Inferior parietal cortex (tissue), 1 donor: ENCODE data around the gene SESN2.
A peak's percentile ranks its signal among the peaks of the same experiment; 100 is the strongest.

ENCODE experiments used
- DNase-seq: peaks from one replicate; pipeline ENCODE4 v3.0.0-alpha.2; 2016; ENCODE audit errors: extremely low spot score

Gene SESN2, protein sequence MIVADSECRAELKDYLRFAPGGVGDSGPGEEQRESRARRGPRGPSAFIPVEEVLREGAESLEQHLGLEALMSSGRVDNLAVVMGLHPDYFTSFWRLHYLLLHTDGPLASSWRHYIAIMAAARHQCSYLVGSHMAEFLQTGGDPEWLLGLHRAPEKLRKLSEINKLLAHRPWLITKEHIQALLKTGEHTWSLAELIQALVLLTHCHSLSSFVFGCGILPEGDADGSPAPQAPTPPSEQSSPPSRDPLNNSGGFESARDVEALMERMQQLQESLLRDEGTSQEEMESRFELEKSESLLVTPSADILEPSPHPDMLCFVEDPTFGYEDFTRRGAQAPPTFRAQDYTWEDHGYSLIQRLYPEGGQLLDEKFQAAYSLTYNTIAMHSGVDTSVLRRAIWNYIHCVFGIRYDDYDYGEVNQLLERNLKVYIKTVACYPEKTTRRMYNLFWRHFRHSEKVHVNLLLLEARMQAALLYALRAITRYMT

DNA sequence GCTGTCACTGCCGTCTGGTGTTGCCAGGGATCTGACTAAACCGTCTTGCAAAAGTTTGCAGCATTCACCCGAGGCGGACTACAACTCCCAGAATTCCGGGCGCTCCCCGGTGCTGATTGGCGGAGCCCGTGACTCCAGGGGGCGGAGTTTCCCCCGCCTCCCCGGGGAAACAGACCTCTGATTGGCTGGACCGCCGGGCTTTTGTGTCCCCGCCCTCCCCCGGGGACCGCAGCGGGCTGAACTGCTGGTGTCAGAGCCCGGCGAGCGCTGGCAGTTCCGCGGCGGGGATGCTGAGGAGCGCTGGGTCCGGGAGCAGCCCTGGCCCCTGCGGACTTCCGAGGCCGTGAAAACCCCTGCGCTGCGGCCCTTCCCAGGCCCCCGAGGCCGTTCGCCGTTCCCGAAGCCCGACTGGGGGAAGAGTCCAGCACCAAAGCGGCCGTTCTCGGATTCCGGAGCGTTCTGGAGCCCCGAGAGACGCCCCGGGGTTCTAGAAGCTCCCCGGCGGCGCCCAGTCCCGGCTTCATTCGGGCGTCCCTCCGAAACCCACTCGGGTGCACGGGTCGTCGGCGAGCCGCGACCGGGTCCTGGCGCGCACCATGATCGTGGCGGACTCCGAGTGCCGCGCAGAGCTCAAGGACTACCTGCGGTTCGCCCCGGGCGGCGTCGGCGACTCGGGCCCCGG, at the start of gene SESN2:
Gene SESN2, plus strand, starts transcription at position 267 of the 682 bp plus-strand sequence. Its CDS starts 330 bp downstream, at position 597.
- DNase-seq = peak; percentile 99

DNA sequence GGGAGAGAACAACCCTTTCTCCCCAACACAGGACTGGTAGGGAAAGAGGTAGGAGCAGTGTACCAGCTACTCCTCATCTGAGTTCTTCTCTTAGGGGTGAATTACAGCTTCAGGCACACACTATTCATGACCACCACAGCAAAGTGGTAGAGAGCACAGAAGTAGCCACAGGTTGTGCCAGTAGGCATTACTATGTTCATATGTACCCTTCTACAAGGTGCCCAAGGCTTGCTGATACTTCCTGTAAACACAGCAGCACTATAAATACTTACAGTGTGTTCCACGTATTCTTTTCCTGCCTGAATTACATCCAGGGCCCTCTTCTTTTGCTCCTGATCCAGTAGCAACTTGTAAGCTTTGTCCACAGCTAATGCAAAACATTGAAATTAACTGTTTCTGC, 49.6 kb upstream of the SESN2 start:
- no peak for DNase-seq

DNA sequence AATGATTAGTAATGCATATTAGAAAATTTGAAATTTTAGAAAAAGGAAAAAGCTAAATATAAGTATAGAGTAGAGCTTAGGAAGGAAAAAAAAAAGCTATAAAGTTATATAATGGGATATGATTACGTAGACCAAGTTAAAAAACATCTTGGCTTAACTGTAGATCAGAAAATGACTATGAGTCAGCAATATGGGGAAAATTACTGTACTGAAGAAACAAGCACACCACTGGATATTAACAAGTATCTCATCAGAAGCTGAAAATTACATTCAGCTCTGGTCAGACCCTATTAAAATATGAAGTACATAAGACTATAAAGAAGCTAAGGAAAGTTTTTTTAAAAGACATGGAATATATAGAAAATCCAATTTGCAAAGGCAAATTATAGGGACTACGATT, 46.0 kb upstream of the SESN2 start:
- no peak for DNase-seq

DNA sequence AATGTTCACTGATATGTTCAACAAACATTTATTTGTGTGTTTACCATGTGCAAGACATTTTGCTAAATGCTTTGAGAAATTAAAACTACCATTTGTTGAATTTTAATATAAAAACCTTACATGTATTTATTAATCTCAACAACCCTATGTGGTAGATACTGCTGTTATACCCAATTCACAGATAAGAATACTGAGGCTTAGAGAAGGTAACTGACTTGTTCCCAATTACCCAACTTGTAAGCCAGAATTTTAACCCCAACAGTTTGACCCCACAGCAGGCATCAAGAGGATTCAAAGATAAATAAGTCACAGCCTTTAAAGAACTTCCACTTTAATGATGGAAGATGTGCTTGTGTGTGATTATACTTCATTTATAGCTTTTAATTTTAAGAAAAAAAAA, 30.2 kb upstream of the SESN2 start:
- DNase-seq = no peak

DNA sequence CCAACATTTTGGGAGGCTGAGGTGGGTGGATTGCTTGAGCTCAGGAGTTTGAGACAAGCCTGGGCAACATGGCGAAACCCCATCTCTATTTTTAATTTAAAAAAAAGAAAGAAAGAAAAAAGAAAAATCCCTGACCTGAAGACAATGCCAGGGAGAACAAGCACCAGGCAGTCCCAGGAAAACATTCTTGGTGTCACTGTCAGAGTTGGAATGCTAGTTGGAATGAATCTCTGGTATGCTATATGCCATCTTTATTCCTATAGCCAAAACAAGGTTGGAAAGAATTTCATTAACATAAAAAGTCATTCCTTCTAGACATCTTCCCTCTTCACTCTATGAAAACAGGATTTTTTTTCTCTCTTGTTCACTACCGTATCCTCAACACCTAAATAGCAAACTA, 29.3 kb upstream of the SESN2 start:
- no peak for DNase-seq

DNA sequence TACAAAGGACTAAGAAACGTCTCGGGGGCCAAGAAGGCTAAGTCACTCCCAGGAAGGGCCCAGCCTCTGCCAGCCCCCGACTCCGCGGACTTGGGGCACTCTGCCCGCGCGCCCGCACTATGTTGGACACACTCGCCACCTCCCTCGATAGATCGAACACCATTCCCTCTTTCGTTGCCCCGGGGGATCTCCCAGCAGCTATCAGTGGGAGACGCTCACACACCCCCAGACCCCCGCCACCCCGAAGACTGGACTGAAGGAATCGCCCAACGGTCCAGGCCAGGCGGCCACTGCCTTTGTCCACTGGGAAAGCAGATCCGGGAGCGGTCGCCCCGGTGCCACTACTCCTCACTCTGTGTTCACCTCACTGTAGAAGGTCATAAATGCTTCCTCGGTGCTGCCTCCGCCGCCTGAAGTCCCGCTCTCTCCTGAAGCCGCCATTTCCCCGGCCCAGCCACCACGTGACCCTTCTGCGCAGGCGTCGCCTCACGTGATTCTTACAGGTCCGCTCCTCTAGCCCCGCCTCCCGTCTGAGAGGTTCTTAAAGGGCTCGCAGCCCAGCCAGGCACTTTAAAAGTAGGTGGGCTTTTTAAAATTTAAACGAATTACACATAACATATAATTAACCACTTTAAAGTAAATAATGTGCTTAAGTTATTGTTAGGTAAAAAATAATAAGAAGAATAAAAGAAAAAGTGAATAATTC, 26.6 kb upstream of the SESN2 start, which contains the start of gene DNAJC8:
Gene DNAJC8, minus strand, starts transcription at position 472 of the 706 bp plus-strand sequence. Its CDS starts 31 bp downstream, at position 441.
- DNase-seq = peak; percentile 96

DNA sequence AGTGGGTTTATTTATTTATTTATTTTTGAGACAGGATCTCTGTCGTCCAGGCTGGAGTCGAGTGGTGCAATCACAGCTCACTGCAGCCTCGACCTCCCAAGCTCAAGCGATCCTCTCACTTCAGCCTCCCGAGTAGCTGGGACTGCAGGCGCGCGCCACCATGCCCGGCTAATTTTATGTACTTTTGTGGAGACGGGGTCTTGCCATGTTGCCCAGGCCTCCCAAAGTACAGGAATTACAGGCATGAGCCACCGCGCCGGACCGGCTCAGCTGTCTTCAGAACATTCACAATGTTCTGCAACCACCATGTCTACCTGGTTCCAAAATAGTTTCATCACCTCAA, 26.1 kb upstream of the SESN2 start:
- no peak for DNase-seq

DNA sequence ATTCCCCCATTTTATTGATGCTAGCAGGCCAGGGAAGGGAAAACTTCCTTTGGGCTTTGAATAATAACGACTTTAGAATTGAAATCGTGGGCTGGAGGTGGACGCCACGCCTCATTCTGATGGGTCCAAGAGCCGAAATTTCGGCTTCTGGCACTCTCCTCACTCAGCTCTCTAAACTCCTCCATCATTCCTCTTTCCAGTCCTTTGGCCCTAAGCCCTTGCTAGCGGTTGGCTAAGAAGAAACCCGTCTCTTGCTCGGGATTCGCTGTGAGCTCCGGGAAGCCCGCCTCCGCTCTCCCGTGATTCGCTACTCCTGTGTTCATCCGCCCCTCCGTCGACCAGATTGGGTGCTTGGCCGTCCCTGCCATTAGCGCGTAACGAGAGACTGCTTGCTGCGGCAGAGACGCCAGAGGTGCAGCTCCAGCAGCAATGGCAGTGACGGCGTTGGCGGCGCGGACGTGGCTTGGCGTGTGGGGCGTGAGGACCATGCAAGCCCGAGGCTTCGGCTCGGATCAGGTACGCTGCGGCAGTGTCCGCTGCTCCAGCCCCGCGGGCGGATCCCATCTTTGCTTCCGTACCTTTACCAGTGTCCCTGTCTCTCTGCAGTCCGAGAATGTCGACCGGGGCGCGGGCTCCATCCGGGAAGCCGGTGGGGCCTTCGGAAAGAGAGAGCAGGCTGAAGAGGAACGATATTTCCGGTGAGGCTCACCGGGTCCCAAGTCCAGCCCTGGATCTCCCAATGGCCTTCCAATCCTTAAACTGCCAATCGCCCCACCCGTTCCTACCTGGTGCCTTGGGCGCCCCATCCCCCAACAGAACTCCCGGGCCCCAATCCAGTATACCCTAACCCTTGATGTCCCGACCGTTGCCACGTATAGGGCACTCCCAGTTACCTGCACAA, 23.3 kb upstream of the SESN2 start, which contains the start of gene ATP5IF1:
Gene ATP5IF1, plus strand, starts transcription at position 370 of the 901 bp plus-strand sequence. Its CDS starts 60 bp downstream, at position 430.
- peak; percentile 100 for DNase-seq

DNA sequence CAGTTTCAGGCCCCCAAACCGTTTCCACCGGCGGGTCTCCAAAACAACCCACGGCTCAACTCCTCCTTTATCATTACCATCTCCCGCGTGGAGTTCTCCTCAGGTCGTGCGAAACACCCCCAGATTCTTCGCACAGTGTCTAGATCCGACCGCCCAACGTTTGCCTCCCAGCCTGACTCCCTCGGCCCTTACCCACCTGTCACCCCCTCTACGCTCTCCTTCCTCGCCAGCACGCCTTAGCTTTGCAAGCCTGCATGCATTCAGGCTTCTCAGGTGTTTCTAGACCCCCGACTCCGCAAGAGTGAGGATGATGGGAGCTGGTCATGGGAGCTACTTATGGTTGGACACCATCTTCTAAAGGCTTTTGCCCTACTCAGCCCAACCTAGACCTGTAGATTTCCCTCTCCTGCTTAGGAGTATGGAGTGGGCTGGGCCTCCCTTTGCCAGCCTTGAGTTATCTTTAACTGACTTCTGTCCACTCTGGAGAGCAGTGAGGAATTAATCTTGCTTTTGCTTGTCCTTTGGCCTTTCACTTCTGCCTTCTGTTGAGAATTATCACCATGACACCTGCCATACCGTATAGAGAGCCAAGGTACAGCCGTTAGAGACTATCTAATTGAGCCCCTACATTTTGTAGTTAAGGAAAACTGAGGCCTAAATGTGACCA, 22.5 kb upstream of the SESN2 start:
- no peak for DNase-seq

DNA sequence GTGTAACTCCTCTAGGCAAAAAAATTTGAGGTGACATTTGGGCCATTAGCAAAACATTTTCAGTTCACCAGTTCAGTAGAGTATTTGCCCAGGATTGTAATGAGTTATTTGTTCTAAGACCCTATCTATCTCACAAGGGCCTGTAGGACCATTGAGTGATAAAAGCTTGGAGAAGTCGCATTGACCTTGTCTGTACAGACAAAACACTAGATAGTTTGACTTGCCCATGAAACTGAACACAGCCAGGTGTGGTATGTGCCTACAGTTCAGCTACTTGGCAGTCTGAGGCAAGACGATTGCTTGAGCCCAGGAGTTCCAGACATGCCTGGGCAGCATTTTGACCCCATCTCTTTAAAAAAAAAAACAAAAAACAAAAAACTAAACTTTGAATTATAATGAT, 20.3 kb upstream of the SESN2 start:
- DNase-seq = no peak

DNA sequence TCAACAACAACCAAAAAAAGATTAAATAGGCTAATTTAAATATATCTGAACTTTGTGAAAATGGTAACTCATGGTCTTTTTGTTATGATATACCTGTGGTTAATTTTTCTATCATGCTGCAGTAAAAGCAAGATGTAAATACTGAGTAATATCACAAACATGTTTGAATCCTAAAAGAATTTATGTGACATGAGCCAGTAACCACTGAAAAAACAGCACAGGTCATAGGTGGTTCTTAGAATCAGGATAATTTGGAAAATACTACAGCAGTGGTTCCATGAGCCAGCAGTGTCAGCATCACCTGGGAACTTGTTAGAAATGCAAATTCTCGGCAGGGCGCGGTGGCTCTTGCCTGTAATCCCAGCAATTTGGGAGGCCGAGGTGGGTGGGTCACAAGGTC, 19.3 kb upstream of the SESN2 start:
- DNase-seq = no peak

DNA sequence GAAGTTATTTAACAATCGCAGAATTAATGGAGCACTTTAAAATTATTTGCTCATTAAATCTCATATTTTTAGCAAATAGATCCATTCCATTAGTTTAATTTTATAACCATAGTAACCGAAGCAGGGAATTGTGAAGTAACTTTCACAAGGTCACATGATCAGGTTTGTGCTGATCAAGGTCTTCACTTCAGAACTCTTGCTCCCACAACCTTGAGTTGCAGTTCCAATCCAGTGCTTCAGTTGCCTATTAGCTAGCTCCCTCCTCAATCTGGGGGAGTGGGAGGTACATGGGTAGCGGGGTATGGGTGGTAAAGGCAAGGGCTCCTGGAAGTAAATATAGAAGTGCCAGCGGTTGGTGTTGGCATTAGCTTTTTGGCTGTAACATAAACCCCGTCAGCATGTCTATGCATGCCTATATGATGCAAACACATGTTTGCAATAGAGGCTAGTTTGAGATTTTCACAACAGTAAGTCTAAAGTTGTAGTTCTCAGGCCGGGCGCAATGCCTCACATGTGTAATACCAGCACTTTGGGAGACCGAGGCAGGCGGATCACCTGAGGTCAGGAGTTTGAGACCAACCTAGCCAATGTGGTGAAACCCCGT, 17.6 kb upstream of the SESN2 start:
- no peak for DNase-seq

DNA sequence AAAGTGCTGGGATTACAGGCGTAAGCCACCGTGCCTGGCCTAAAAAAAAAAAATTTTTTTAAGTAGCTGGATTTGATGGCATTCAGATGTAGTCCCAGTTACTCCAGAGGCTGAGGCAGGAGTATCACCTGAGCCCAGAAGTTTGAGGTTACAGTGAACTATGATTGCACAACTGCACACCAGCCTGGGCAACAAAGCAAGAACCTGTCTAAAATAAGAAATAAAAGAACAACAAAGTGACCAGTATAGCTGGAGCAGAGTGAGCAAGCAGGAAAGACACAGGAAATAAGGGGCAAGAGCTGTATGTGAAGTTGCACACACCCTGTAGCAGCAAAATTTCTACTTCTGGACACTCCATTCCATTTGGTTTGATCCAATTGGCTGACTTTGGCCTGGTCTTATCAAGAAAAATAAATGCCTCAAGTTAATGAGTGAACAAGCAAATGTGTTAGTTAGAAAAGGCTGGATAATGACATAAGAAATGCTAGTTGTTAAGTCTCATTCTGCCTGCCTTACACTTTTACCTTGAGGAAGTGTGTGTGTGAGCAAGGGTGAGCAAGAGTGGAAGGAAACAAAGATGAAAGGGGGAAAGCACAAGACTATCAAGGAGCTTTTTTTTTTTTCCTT, 15.5 kb upstream of the SESN2 start:
- no peak for DNase-seq

DNA sequence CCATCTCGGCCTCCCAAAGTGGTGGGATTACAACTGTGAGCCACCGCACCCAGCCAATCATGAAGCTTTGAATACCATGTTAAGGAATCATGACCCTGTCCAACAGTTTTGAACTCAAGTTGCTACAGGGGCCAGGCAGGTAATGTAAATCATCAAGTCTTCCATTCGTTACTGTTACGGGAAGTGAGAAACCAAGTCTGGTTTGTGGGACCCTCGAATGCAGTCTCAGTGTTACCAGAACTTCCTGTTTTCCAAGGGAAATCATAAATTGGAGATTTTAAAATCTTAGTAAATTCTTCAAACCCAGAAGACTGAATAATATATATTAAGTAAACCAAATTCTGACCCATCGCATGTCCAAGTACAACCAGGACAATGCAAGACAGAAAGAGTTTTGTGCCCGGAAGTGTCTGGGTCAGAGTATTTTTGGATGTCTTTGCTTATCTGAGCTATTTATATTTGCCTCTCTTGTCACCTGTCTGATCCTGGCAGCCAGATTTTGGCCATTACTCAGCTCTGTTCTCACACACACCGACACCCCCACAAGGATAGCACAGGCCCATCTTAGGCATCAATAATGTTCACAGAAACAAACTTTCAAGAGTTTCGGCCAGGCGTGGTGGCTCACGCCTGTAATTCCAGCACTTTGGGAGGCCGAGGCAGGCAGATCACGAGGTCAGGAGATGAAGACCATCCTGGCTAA, 14.6 kb upstream of the SESN2 start:
- no peak for DNase-seq

DNA sequence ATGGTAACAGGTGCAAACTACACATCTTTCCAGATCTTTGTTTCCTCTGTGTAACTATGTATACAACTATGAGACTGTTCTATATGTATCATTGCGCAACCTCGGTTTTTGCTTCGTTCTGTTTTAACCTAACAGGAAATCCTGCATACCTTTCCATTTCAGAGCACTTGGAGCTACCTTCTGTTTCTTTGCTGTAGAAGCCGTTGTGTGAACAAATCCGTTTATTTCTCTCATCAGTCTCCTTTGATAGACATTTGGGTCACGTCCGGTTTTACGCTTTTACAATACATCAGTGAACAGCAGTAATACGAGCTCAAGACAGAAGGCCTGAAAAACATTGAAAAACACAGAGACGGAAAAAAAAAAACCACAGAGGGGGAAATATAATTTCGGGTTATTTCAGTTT, 12.9 kb upstream of the SESN2 start:
- no peak for DNase-seq

DNA sequence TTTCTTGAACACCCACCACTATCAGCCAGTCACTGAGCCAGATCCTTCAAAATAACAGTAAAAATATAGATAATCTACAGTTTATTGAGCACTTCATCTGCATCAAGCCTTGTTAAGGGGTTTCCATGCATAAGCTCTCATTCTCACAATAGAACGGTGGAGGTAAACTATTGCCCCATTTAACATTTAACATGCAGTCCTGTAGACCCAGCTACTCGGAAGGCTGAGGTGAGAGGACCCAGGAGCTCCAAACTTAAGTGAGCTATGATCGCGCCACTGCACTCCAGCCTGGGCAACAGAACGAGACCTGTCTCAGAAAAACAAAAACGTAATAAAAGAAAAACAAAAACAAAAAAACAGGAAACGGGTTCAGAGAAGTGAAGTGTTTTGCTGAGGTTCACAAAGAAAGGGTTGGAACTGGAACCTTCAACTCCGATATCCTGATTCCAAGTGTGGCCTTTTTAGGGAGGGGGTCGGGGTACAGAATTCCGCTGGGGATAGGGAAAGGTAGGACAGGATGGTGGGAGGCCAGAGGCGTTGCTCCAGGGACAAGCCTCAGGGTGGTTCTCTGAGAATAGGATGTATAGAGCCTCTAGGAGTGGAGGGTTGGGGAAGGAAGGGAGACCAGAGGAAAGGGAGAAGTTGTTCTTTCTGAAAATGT, 11.6 kb upstream of the SESN2 start:
- no peak for DNase-seq

DNA sequence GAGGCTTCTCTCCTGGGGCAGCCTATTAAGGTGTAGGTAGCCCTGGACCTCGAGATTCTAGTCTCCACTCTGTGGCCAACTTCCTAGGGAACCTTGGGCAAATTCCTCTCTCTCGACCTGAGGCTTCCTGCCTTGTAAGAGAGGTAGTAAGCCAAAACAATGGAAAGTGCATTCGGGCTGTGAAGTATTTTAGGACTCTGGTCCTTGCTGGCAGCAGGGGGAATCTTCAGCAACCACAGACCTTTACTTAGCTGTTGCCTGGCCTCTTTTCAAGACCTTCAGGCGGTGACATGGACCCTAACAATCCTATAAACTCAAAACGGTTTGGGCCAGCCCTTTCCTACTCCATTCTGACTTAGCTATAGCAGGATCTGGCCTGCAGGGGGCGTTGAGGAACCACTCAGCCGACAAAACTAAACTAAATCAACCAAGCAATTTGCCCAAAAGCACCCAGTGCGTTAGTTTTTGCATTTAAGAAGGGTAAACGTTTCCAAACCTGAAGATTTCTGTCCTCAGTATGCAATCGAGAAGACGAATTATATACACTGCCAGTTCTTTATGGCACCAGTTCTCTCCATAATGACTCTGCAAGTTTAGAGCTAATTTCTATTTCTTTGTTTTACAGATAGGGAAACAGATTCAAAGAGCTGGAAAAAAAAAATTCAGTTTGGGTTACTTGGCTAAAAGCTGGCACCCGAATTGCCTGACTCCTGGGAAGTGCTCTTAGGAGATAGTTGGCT, 10.9 kb upstream of the SESN2 start:
- DNase-seq = peak; percentile 91
